Measurements from ENCODE around the gene KARS1.
"Not testable (repeated sequence)": the region's sequence is repeated elsewhere in the genome, so short reads cannot be mapped to it uniquely, and the experiment has no call there.

KARS1 gene

GRCh38 chr16:75622761-75623605, 24.5 kb downstream of the KARS1 start, which contains the start of gene ADAT1:
Gene ADAT1 (minus strand): TSS chr16:75623281. CDS start chr16:75620799, 2,482 bp downstream.
- DNase-seq = peak; percentile 96 to 97

DNA sequence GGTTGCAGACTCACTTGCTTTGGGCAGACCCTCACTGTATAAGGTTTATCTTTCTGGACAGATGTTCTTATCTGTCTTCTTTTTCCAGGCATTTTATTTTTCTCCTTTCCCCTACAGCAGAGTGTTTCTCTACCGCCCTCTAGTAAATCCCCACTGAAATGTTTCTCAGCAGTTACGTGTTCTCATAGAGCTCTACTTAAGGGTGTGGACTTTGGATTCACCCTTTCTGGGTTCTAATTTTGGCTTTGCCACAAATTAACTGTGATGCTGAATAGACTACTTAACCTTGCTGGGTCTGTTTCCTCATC, 26.3 kb downstream of the KARS1 start:
- no peak for DNase-seq

GRCh38 chr16:75620326-75621169, 26.9 kb downstream of the KARS1 start:
- DNase-seq = peak; percentile 9 to 17

DNA sequence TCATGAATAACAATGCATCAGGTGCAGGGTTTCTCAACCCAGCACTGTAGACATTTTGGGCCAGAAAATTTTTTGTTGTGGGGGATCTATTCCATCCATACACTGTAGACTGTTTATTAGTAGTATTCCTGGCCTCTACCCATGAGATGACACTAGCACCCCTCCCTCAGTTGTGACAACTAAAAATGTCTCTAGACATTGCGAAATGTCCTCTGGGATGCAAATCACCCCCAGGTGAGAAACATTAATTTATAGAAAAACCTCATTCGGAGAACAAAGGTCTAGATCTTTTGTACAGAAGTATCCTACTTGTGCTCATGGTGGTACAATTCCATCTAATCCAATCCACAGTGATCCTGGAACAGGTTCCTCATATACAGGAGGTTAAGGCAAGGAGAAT, 28.7 kb downstream of the KARS1 start:
- DNase-seq = no peak

- DNase-seq = no peak
Observed at GRCh38 chr16:75617121-75617520, 30.3 kb downstream of the KARS1 start.

GRCh38 chr16:75616521-75617010, 30.9 kb downstream of the KARS1 start:
- no peak for DNase-seq

GRCh38 chr16:75615619-75616018, 31.8 kb downstream of the KARS1 start:
- no peak for DNase-seq

DNA sequence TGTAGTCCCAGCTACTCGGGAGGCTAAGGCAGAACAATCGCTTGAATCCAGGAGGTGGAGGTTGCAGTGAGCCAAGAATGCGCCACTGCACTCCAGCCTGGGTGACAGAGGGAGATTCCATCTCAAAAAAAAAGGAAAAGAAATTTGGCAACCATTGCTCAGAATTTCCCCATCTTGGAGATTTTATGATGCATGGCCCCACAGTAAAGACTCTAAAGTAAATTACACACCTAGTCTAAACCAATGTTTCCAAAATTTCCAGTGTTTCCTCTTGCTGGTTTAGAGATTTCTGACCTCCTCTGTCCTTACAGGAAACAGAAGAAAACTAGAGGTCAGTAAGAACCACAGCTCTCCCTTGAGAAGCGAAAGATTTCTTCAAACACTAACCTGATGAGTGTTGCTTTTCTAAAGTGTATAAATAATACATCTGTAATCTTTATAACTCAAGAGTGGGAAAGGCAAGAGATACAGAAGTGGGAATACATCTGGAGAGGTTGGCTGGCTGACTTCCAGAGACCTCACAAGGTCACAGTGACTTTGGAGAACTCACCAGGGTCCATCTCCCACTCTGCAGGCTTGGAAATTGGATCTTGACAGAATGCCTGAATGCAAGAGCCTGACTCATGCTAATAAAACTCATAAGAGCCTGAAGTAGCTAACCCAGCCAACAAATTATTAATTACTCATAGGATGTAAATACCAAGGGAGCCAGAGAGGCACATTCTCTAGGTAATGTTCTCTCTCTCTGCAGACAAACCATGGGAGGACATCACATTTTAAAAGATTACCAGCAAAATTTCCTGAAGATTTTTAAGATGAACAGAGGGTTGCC, 33.2 kb downstream of the KARS1 start:
- no peak for DNase-seq

GRCh38 chr16:75606507-75606906, 41.0 kb downstream of the KARS1 start:
- no peak for DNase-seq

DNA sequence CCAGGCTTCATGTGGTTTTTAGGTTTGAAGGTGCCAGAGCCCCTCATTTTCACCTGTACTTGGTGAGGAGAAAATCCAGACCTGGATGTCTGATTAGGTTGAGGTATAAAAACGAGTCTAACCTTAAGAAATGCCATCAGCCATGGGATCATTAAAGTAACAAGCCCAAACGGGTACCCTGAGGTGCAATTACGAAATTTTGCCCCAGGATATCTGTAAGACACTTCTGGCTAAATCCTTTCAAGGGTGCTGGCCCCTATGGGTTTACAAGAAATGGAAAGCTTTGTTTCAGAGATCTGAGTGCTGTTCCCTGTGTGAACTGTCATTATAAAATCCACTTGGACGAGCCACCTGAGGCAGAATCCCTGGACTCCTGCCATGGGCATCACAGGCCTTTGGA, 44.2 kb downstream of the KARS1 start:
- no peak for DNase-seq

- DNase-seq = no peak
Observed at GRCh38 chr16:75599452-75600277, 47.8 kb downstream of the KARS1 start.

- DNase-seq = no peak
Observed at GRCh38 chr16:75593825-75594820, 53.3 kb downstream of the KARS1 start.

DNA sequence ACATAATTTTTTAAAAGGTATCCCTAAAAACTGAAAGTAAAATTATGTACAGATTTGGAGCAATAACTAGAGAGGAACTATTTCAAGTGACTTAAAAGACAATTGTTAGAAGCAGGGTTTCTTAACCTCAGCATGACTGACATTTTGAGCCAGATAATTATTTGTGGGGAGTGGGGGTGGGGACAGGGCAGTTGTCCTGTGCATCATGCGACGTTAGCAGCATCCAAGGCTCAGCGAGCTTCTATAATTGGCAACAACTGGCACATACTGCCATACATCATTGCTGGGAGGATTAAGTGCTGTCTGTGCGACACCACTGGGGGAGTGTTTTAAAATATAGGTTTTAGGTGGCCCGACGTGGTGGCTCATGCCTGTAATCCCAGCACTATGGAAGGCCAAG, 54.2 kb downstream of the KARS1 start:
- DNase-seq = no peak

- DNase-seq = not testable (repeated sequence)
Observed at GRCh38 chr16:75591927-75592326, 55.5 kb downstream of the KARS1 start.

DNA sequence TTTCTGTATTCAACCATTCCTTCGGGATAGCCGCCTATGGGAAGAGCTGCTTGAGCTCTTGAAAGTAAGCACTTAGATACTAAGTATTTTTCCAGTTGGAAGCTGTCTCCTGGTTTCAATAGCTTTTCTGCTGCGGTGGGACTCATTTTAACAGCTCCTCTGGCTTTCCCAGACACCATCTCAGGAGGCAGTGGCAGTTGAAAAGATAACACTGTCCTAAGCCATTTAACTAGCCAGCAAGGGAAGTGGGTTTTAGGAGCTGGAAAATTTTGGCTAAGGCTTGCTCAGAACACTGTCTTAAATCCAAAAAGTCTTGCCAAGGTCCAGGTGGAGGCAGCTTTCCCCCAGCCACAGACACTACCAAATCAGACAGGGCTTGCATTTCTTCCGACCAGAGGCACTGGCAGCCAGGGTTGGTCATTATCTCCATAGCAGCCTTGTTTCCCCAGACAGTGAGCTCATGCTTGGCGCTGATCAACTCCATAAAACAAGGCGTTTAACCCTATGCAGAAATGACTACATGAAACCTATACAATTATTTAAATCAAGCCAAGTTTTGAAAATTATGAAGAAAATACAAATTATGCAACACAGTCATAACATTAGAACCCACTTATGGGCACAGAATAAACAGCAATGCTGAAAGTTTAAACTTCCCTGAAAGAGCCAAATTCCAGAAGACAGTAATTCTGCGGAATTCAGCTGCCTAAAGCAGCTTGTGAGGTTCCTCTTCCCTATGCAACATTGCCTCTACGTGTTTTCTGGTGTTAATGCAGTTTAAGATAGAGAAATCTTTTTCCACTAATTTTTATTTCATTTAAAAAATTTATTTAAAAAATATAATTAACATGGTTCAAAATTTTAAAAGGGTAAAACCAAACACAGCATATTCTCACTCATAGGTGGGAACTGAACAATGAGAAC, 56.3 kb downstream of the KARS1 start:
- no peak for DNase-seq

DNA sequence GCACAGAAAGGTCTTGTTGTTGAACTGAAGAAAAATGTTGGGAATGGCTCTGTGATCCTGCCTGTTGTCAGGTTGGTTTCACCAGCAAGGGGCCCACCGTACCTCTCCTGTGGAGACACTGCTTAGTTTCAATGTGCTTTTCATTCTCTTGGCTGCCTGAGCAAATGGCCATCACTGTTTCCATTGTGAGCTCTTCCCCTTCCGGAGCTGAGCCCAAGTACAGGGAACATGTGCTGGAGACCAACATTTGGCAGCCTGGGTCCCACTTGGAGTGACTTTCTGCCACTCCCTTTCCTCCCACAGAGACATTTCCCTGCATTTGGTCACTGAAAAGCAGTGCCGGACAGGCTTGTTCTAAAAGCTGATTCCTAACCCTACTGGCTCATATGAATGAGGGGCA, 58.2 kb downstream of the KARS1 start:
- DNase-seq = no peak

DNA sequence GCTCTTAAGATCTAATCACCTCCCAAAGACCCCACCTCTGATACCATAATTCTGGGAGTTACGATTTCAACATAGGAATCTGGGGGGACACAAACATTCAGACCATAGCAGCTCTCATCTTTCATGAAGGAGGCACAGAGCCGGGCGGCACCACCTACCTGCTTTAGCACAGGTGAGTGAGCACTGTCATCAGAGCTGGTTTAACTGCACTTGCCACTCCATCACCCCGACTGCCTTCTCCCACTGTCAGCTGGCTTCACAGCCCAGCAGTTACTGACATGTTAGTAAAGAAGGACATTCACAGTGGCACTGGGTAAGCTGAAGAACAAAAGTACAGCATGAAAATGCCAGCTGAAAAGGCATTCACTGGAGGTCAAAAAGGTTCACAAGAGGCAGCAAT, 58.7 kb downstream of the KARS1 start:
- DNase-seq = no peak

DNA sequence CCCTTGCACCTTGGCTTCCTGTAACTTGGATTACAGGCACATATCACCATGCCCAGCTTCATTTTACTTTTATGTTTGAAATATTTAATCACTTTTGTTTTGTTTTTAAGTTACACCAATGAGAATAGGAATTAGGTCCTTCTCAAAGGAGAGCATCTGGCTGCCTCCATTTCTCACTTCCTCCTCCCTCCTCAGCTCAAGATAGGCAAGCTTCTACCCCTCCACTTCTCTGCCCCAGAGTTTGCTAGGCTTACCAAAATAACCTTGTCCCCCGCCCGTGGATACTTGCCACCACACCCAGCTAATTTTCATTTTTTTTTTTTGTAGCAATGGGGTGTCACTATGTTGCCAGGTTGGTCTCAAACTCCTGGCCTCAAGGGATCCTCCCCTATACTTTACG, 63.4 kb downstream of the KARS1 start:
- DNase-seq = no peak

DNA sequence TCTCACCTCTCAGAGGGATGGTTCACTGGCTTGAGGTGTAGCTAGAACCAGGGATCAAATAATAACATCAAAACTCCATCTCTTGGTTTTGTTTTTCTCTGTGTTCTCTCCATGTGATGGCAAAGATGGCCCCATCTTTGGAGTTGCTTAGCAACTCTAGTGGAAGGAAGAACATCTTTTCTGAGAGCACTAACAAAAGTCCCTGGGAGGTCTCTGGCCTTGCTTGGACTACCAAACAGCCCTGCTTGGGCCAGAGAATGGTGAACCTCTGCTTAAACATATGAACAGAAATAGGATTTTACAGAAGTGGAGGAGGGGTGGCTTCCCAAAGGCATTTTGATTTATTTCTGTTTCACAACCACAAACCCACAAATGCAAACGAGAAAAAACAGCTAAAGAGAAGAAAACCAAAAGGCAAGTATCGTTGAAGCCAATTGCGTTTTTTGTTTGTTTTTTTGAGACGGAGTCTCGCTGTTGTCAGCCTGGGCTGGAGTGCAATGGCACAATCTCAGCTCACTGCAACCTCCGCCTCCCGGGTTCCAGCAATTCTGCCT, 68.1 kb downstream of the KARS1 start:
- DNase-seq = no peak
